Suprapubic skin (tissue), 2 donors: ENCODE data around the gene KBTBD7.

Experiments
- EP300 ChIP-seq: sonication (generic); formaldehyde crosslinking; IDR thresholded peaks from one replicate; pipeline ENCODE4 v1.6.1; 2017; ENCODE audit warnings: antibody characterized with exemption
- POLR2A ChIP-seq, 2 donors: fragments of 450-650 bp; IDR thresholded peaks; one replicate each; pipeline ENCODE4 v1.6.1; 2017; ENCODE audit warnings: antibody characterized with exemption in 2 of 2, mild to moderate bottlenecking in 2 of 2, moderate library complexity in 2 of 2

GRCh38 chr13:41148419-41149283 lies 45.7 kb downstream of the KBTBD7 start:
- no peak for TF ChIP-seq EP300
- no peak for TF ChIP-seq POLR2A (IDR thresholded peaks at IDR 0.05)
